Measurements from ENCODE around the gene IP6K3.

The IP6K3 gene

DNA sequence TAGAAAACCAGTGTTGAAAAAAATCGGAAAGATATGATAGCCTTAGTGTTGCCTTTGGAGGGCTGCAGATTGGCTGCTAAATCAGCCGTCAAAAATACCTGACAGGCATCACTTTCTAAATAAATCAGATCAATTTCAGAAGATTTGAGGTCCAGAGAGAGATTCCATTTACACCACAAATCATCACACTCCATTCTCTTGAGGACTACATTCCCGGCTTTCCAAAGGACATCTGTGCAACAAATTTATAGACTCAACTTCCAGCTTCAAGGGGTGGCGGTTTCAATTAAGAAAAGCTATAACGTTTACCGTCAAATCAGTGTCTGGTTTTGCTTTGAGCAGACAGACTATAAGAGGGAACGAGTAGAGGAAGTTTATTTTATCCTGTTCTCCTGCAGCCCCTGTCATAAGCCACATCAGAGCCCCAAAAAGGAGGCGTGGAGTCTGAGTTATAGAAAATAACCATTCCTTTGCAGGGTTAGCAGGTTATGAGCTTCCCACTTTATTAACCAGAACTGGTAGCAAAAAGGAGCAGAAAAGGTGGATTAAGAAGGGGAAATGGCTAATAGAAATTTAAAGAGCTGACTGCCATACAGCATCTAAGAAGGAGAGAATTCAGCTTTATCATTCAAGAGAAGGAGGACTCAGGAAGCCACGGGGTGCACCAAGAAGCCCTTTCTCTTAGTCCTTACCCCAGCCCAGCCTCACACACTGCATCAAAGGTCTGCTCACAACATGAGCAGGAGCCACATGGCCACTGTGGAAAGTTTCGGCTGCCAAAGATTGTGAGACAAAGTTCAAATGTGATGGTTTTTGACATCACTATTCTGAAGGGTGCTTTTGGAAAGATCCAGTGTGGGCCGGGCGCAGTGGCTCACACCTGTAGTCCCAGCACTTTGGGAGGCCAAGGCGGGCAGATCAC lies 22.3 kb downstream of the IP6K3 start:
- H3K4me1 ChIP-seq: no peaks in the 10 kb centered on the region
- H3K9me3 ChIP-seq (ENCODE audit: control insufficient read depth, low read length): no peaks in the 10 kb centered on the region
- no peak overlapping the region for H3K27ac ChIP-seq
- H3K4me3 ChIP-seq (ENCODE audit: low read depth, low read length): no peak overlapping the region
- no peaks in the 10 kb centered on the region for H3K79me2 ChIP-seq
- no peak overlapping the region for H3K9ac ChIP-seq
- no peaks in the 10 kb centered on the region for H3K36me3 ChIP-seq (ENCODE audit: control insufficient read depth, insufficient read depth, low read length)
- no peak overlapping the region for H2AFZ ChIP-seq
- TF ChIP-seq, protein P1, sequence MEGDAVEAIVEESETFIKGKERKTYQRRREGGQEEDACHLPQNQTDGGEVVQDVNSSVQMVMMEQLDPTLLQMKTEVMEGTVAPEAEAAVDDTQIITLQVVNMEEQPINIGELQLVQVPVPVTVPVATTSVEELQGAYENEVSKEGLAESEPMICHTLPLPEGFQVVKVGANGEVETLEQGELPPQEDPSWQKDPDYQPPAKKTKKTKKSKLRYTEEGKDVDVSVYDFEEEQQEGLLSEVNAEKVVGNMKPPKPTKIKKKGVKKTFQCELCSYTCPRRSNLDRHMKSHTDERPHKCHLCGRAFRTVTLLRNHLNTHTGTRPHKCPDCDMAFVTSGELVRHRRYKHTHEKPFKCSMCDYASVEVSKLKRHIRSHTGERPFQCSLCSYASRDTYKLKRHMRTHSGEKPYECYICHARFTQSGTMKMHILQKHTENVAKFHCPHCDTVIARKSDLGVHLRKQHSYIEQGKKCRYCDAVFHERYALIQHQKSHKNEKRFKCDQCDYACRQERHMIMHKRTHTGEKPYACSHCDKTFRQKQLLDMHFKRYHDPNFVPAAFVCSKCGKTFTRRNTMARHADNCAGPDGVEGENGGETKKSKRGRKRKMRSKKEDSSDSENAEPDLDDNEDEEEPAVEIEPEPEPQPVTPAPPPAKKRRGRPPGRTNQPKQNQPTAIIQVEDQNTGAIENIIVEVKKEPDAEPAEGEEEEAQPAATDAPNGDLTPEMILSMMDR (IDR thresholded peaks at IDR 0.05): no peak
- no peak overlapping the region for H3K4me2 ChIP-seq (ENCODE audit: low read length)
- no peaks in the 10 kb centered on the region for H3K27me3 ChIP-seq (ENCODE audit: control insufficient read depth, insufficient read depth, low read length)

- Histone ChIP-seq H3K27me3 (ENCODE audit: control insufficient read depth, insufficient read depth, low read length) (no peaks in the 10 kb centered on the region), H3K36me3 (ENCODE audit: control insufficient read depth, insufficient read depth, low read length) (no peaks in the 10 kb centered on the region), H3K27ac (no peak overlapping the region), H3K9ac (no peak overlapping the region), H3K4me3 (ENCODE audit: low read depth, low read length) (no peak overlapping the region), H3K9me3 (ENCODE audit: control insufficient read depth, low read length) (no peaks in the 10 kb centered on the region), H3K79me2 (no peaks in the 10 kb centered on the region), H2AFZ (no peak overlapping the region), H3K4me2 (ENCODE audit: low read length) (no peak overlapping the region), H3K4me1 (no peaks in the 10 kb centered on the region)
- TF ChIP-seq, protein P1 (IDR thresholded peaks at IDR 0.05): no peak
Observed at GRCh38 chr6:33723371-33724085, 23.2 kb downstream of the IP6K3 start.

GRCh38 chr6:33722103-33722623 lies 24.5 kb downstream of the IP6K3 start:
- Histone ChIP-seq H3K36me3 (ENCODE audit: control insufficient read depth, insufficient read depth, low read length) (no peaks in the 10 kb centered on the region), H3K4me3 (ENCODE audit: low read depth, low read length) (no peak overlapping the region), H3K4me1 (no peaks in the 10 kb centered on the region), H3K4me2 (ENCODE audit: low read length) (no peak overlapping the region), H3K79me2 (no peaks in the 10 kb centered on the region), H3K9ac (no peak overlapping the region), H3K27ac (no peak overlapping the region), H3K9me3 (ENCODE audit: control insufficient read depth, low read length) (no peaks in the 10 kb centered on the region), H3K27me3 (ENCODE audit: control insufficient read depth, insufficient read depth, low read length) (no peaks in the 10 kb centered on the region), H2AFZ (no peak overlapping the region)
- TF ChIP-seq, protein P1 (IDR thresholded peaks at IDR 0.05): no peak

GRCh38 chr6:33721508-33721907 lies 25.2 kb downstream of the IP6K3 start:
- Histone ChIP-seq H3K4me1 (no peaks in the 10 kb centered on the region), H3K9ac (no peak overlapping the region), H3K9me3 (ENCODE audit: control insufficient read depth, low read length) (no peaks in the 10 kb centered on the region), H2AFZ (no peak overlapping the region), H3K36me3 (ENCODE audit: control insufficient read depth, insufficient read depth, low read length) (no peaks in the 10 kb centered on the region), H3K4me2 (ENCODE audit: low read length) (no peak overlapping the region), H3K27ac (no peak overlapping the region), H3K79me2 (no peaks in the 10 kb centered on the region), H3K27me3 (ENCODE audit: control insufficient read depth, insufficient read depth, low read length) (no peaks in the 10 kb centered on the region), H3K4me3 (ENCODE audit: low read depth, low read length) (no peak overlapping the region)
- TF ChIP-seq, protein P1 (IDR thresholded peaks at IDR 0.05): no peak

All from parathyroid adenoma (tissue), 2 donors.